HG02763 (cell line): ENCODE data around the gene ZNF653.
"Not testable (repeated sequence)": the region's sequence is repeated elsewhere in the genome, so short reads cannot be mapped to it uniquely, and the experiment has no call there.

Experiments used
- ATAC-seq: cut with Tn5 transposase; IDR thresholded peaks from one replicate; pipeline ENCODE4 v1.9.1; 2021; ENCODE audit warnings: mild to moderate bottlenecking, moderate library complexity; ENCODE audit not compliant: unreplicated experiment

Gene ZNF653

GRCh38 chr19:11434703-11435056 is 71.0 kb downstream of the ZNF653 start:
- peak; percentile 7 for ATAC-seq

GRCh38 chr19:11433526-11433925 is 72.1 kb downstream of the ZNF653 start:
- ATAC-seq: not testable (repeated sequence)
